Cardiac muscle cell (in vitro differentiated cells and primary cell): Measurements from ENCODE around the gene BTRC. TPM values are rescaled to one million over a fixed set of nuclear protein-coding genes. Genes with fewer than 3 reads are reported as not detected.
A peak's percentile ranks its signal among the peaks of the same experiment; 100 is the strongest.
"Not testable (repeated sequence)": the region's sequence is repeated elsewhere in the genome, so short reads cannot be mapped to it uniquely, and the experiment has no call there.

Experiments used
- DNase-seq, 2 donors: peaks; one replicate each; pipeline versions ENCODE4 v3.0.0 to v3.0.0-alpha.2; 2010 to 2017; ENCODE audit warnings: low read depth in 1 of 2, low spot score in 1 of 2
- H3K27ac ChIP-seq: fragments of 200-600 bp; sonication (generic); 2 replicates; pipeline ENCODE4 v1.5.1; 2016
- H3K27me3 ChIP-seq: fragments of 200-600 bp; sonication (generic); 2 replicates; pipeline ENCODE4 v1.6.0; 2016; ENCODE audit warnings: control low read depth
- H3K36me3 ChIP-seq: fragments of 200-600 bp; sonication (generic); 2 replicates; pipeline ENCODE4 v1.5.1; 2016; ENCODE audit warnings: control low read depth
- H3K4me1 ChIP-seq: fragments of 200-600 bp; sonication (generic); 2 replicates; pipeline ENCODE4 v1.8.1; 2017; ENCODE audit warnings: low read depth, mild to moderate bottlenecking, mixed run types
- H3K4me3 ChIP-seq: fragments of 200-600 bp; sonication (generic); 2 replicates; pipeline ENCODE4 v1.5.1; 2016; ENCODE audit warnings: mild to moderate bottlenecking
- H3K9me3 ChIP-seq: fragments of 200-600 bp; sonication (generic); 2 replicates; pipeline ENCODE4 v1.5.1; 2017; ENCODE audit warnings: low read depth, mild to moderate bottlenecking, control low read depth
- CTCF ChIP-seq: IDR thresholded peaks from 2 replicates; pipeline ENCODE4 v1.5.1; 2012; ENCODE audit warnings: low read depth, mild to moderate bottlenecking, low read length
- polyA plus RNA-seq: library from polyadenylated mRNA; unstranded; fragments of >200 nt; fragmentation: Nextera tagmentation; extraction: Ambion mirVana; gene quantifications from 2 replicates; pipeline ENCODE4 v1.2.1, GENCODE V29; 2016
- total RNA-seq: library from RNA; depleted of rRNA; stranded (reverse); fragments of >200 nt; gene quantifications from 2 replicates; pipeline ENCODE4 v1.2.3, GENCODE V29; 2016

Gene BTRC
- total and polyA plus RNA-seq, 2 experiments from 2014 or later = 14.0 to 22.3 TPM

- no peaks in the 10 kb centered on the region for H3K9me3 ChIP-seq
- TF ChIP-seq CTCF = no peak
- no peaks in the 10 kb centered on the region for H3K36me3 ChIP-seq
- H3K4me1 ChIP-seq = no peaks in the 10 kb centered on the region
- H3K27me3 ChIP-seq = no peaks in the 10 kb centered on the region
- DNase-seq = no peak
- H3K27ac ChIP-seq = no peak overlapping the region
- H3K4me3 ChIP-seq = no peak overlapping the region
Observed at GRCh38 chr10:101379663-101380352, 25.8 kb downstream of the BTRC start.

- no peak for DNase-seq
- Histone ChIP-seq H3K4me1 (peaks cover under 1% of the 10 kb centered on the region), H3K4me3 (no peak overlapping the region), H3K36me3 (no peaks in the 10 kb centered on the region), H3K27me3 (no peaks in the 10 kb centered on the region), H3K27ac (no peak overlapping the region), H3K9me3 (no peaks in the 10 kb centered on the region)
- TF ChIP-seq CTCF = no peak
Observed at GRCh38 chr10:101380353-101381017, 26.5 kb downstream of the BTRC start.

GRCh38 chr10:101385866-101386658 is 32.1 kb downstream of the BTRC start:
- TF ChIP-seq CTCF = no peak
- Histone ChIP-seq H3K36me3 (no peaks in the 10 kb centered on the region), H3K9me3 (no peaks in the 10 kb centered on the region), H3K4me3 (no peak overlapping the region), H3K4me1 (peaks cover 13% of the 10 kb centered on the region), H3K27me3 (no peaks in the 10 kb centered on the region), H3K27ac (peak overlapping the region; percentile 50)
- DNase-seq = peak; percentile 6 to 54

- H3K4me3 ChIP-seq = no peak overlapping the region
- H3K9me3 ChIP-seq = no peaks in the 10 kb centered on the region
- no peaks in the 10 kb centered on the region for H3K36me3 ChIP-seq
- TF ChIP-seq CTCF = no peak
- DNase-seq = no peak
- peaks cover 13% of the 10 kb centered on the region for H3K4me1 ChIP-seq
- H3K27ac ChIP-seq = peak overlapping the region; percentile 50
- no peaks in the 10 kb centered on the region for H3K27me3 ChIP-seq
Observed at GRCh38 chr10:101386659-101387259, 32.8 kb downstream of the BTRC start.

- peaks cover 23% of the 10 kb centered on the region for H3K4me1 ChIP-seq
- no peak for TF ChIP-seq CTCF
- H3K4me3 ChIP-seq = no peak overlapping the region
- H3K27me3 ChIP-seq = no peaks in the 10 kb centered on the region
- H3K36me3 ChIP-seq = no peaks in the 10 kb centered on the region
- DNase-seq = no peak
- H3K9me3 ChIP-seq = no peaks in the 10 kb centered on the region
- no peak overlapping the region for H3K27ac ChIP-seq
Observed at GRCh38 chr10:101388676-101389276, 34.8 kb downstream of the BTRC start.

- H3K9me3 ChIP-seq, H3K36me3 ChIP-seq, H3K27ac ChIP-seq, H3K27me3 ChIP-seq, H3K4me3 ChIP-seq: not testable (repeated sequence)
- peaks cover 30% of the 10 kb centered on the region for H3K4me1 ChIP-seq
- DNase-seq = peak in 1 of 2 donors; percentile 4
Observed at GRCh38 chr10:101389532-101389931, 35.6 kb downstream of the BTRC start.
